Endothelial cell (in vitro differentiated cells): ENCODE results near the gene DNAH3. TPM values are rescaled to one million over a fixed set of nuclear protein-coding genes. Genes with fewer than 3 reads are reported as not detected.
"Not testable (repeated sequence)": the region's sequence is repeated elsewhere in the genome, so short reads cannot be mapped to it uniquely, and the experiment has no call there.

ENCODE experiments used
- DNase-seq: peaks from one replicate; pipeline ENCODE4 v3.0.0; 2021; ENCODE audit warnings: low spot score
- H3K27ac Mint-ChIP-seq: one replicate; pipeline ENCODE4 v1.8.0; 2021; ENCODE audit warnings: mixed read lengths, inconsistent platforms; ENCODE audit not compliant: unreplicated experiment
- H3K27me3 Mint-ChIP-seq: one replicate; pipeline ENCODE4 v1.8.0; 2021; ENCODE audit warnings: mild to moderate bottlenecking, moderate library complexity, mixed read lengths, inconsistent platforms; ENCODE audit not compliant: unreplicated experiment
- H3K36me3 Mint-ChIP-seq: one replicate; pipeline ENCODE4 v1.8.0; 2021; ENCODE audit warnings: mild to moderate bottlenecking, low read depth, mixed read lengths, inconsistent platforms; ENCODE audit not compliant: unreplicated experiment
- H3K4me1 Mint-ChIP-seq: one replicate; pipeline ENCODE4 v1.8.0; 2021; ENCODE audit warnings: mild to moderate bottlenecking, mixed read lengths, inconsistent platforms; ENCODE audit not compliant: unreplicated experiment
- H3K4me3 Mint-ChIP-seq: one replicate; pipeline ENCODE4 v1.8.0; 2021; ENCODE audit warnings: mild to moderate bottlenecking, mixed read lengths, inconsistent platforms; ENCODE audit not compliant: unreplicated experiment
- H3K9me3 Mint-ChIP-seq: one replicate; pipeline ENCODE4 v1.8.0; 2021; ENCODE audit warnings: mixed read lengths, inconsistent platforms; ENCODE audit not compliant: unreplicated experiment
- total RNA-seq: library from RNA; stranded (reverse); fragmentation: NEBNext Ultra II Directional; extraction: Animal tissue kit (Norgen Biotek cat#: 25700); gene quantifications from one replicate; pipeline ENCODE4 v1.2.1, GENCODE V29; 2021; ENCODE audit not compliant: unreplicated experiment
- TF ChIP-seq, protein P1 (sequence below): fragments of 200-600 bp; sonication (generic); IDR thresholded peaks from one replicate; pipeline ENCODE4 v1.5.0; 2021; ENCODE audit warnings: antibody characterized with exemption; ENCODE audit not compliant: unreplicated experiment

The DNAH3 gene
- total RNA-seq, 1 donor from 2014 or later, result 0.05 TPM

DNA sequence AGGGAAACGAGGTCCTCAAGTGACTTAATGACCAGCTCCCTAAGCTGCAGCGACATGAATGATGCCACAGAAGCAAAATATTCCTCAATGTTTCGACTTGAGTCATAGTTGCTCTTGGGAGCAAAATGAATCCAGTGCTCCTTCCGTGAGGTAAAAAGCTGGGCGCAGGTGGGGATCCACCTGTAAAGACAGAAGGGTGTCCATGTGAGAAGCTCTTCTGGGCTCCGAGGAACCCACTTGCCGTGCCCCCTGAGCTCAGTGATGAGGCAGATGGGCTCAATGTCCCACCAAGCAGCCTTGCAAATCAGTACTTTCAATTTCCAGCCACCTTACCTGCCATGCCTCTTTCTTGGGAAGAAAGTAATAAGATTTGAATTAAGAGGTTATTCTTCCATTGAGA is 25.5 kb downstream of the DNAH3 start:
- Mint-ChIP-seq H3K27me3 (no peaks in the 10 kb centered on the region), H3K9me3 (no peaks in the 10 kb centered on the region), H3K27ac (no peak overlapping the region), H3K4me1 (no peaks in the 10 kb centered on the region), H3K36me3 (no peaks in the 10 kb centered on the region), H3K4me3 (no peak overlapping the region)
- TF ChIP-seq, protein P1, sequence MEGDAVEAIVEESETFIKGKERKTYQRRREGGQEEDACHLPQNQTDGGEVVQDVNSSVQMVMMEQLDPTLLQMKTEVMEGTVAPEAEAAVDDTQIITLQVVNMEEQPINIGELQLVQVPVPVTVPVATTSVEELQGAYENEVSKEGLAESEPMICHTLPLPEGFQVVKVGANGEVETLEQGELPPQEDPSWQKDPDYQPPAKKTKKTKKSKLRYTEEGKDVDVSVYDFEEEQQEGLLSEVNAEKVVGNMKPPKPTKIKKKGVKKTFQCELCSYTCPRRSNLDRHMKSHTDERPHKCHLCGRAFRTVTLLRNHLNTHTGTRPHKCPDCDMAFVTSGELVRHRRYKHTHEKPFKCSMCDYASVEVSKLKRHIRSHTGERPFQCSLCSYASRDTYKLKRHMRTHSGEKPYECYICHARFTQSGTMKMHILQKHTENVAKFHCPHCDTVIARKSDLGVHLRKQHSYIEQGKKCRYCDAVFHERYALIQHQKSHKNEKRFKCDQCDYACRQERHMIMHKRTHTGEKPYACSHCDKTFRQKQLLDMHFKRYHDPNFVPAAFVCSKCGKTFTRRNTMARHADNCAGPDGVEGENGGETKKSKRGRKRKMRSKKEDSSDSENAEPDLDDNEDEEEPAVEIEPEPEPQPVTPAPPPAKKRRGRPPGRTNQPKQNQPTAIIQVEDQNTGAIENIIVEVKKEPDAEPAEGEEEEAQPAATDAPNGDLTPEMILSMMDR, result no peak
- DNase-seq, result no peak

DNA sequence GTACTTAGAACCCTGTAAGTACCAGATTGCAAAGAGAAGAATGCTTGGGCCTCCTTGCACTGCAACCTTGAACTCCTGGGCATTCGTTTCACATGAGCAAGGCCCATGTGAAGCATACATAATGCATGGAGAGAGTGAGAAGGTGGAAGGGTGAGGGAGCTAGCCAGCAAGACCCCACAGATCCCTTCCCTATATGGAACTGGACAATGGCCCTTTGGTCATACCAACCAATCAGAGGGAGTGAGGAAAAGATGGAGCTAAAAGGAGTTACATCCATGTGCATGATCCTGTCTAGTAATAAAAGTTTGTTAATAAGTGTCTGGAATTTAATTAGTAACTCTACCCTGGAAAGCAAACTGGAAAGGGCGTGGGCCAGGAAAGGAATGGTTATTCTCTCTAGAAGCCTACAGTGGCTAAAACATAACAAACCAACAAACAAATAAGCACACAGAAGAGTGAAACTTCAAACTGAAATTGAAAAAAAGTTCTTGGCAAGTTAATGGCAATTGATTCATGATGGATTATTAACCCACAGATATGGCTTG is 29.6 kb downstream of the DNAH3 start:
- Mint-ChIP-seq H3K36me3 (peaks cover 3% of the 10 kb centered on the region), H3K4me1 (peaks cover 17% of the 10 kb centered on the region)

DNA sequence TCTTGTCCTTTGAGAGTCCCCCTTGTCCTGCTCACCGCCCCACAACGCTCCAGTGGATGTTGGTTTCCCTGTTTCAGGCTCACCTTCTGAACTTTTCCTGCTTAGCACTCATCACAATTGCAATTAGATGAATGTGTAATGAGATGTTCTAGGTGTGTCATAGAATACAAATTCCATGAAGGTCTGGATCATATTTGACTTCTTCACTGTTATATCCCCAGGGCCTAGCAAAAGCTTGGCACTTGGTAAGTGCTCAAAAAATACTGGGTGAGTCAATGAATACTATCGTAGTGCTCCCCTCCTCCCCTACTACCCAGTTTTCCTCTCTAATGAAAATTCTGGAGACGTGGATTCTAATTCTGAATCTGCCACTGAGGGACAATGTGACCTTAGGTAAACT is 33.1 kb downstream of the DNAH3 start:
- H3K27ac Mint-ChIP-seq, result no peak overlapping the region
- peaks cover 3% of the 10 kb centered on the region for H3K36me3 Mint-ChIP-seq
- H3K4me1 Mint-ChIP-seq, result peaks cover 17% of the 10 kb centered on the region
- TF ChIP-seq, protein P1, result no peak
- no peak overlapping the region for H3K4me3 Mint-ChIP-seq
- peaks cover 2% of the 10 kb centered on the region for H3K27me3 Mint-ChIP-seq
- DNase-seq, result no peak
- no peaks in the 10 kb centered on the region for H3K9me3 Mint-ChIP-seq

More for the DNA sequence above, 29.6 kb downstream of the DNAH3 start:
- no peak for DNase-seq
- Mint-ChIP-seq H3K9me3 (no peaks in the 10 kb centered on the region), H3K27me3 (peaks cover 2% of the 10 kb centered on the region), H3K27ac (no peak overlapping the region), H3K4me3 (no peak overlapping the region)
- TF ChIP-seq, protein P1, result no peak

DNA sequence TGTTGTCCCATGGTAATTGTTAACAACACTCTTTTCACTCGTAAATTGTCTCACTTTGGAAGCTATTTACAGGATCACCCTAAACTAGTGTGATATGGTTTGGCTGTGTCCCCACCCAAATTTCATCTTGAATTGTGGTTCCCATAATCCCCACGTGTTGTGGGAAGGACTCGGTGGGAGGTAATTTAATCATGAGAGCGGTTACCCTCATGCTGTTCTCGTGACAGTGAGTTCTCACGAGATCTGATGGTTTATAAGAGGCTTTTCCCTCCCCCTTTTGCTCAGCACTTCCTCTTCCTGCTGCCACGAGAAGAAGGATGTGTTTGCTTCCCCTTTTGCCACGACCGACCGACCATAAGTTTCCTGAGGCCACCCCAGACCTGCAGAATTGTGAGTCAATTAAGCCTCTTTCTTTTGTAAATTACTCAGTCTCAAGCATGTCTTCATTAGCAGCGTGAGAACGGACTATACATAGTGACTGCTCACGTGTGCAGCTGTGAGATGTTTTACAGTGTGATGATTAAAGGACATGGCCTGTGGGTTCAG is 34.4 kb downstream of the DNAH3 start:
- Mint-ChIP-seq H3K4me3 (peak overlapping the region; percentile 63), H3K4me1 (peaks cover 17% of the 10 kb centered on the region), H3K27ac (peak overlapping the region; percentile 59), H3K27me3 (peaks cover 3% of the 10 kb centered on the region), H3K36me3 (peaks cover 3% of the 10 kb centered on the region), H3K9me3 (no peaks in the 10 kb centered on the region)
- no peak for DNase-seq
- TF ChIP-seq, protein P1, result no peak

DNA sequence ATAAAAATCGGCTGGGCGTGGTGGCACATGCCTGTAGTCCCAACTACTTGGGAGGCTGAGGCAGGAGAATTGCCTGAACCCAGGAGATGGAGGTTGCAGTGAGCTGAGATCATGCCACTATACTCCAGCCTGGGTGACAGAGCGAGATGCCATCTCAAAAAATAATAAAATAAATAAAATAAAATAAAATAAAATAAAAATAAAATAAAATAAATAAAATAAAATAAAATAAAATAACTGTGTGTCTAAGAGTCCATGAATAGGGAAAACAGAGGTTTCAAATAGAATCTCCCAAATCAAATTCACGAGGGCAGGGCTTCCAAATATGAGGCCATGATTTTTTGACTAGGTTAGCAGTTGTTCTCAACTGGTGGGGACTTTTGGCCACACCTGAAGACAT is 35.1 kb downstream of the DNAH3 start:
- DNase-seq, H3K27ac Mint-ChIP-seq, H3K4me3 Mint-ChIP-seq, H3K36me3 Mint-ChIP-seq, H3K9me3 Mint-ChIP-seq, H3K27me3 Mint-ChIP-seq: not testable (repeated sequence)
- peaks cover 17% of the 10 kb centered on the region for H3K4me1 Mint-ChIP-seq
